OCI-LY3 (cell line): ENCODE results near the gene SFT2D3.

ENCODE experiments used
- CTCF ChIP-seq: fragments of 200-600, 300-600 bp; sonication (generic); IDR thresholded peaks from 2 replicates; pipeline ENCODE4 v1.5.1; 2014; ENCODE audit warnings: antibody characterized with exemption, low read length, low read depth
- EZH2phosphoT487 ChIP-seq: fragments of 200-600 bp; shearing (Covaris generic); IDR thresholded peaks from 2 replicates; pipeline ENCODE4 v1.6.1; 2018; ENCODE audit warnings: antibody characterized with exemption, mixed run types, low read depth

GRCh38 chr2:127661949-127662510 lies 39.3 kb upstream of the SFT2D3 start:
- no peak for TF ChIP-seq CTCF
- TF ChIP-seq EZH2phosphoT487, result no peak
